ENCODE measurements around the gene CTIF.

- TF ChIP-seq CTCF (IDR thresholded peaks at IDR 0.05) (no peak), POLR2A (IDR thresholded peaks at IDR 0.05) (no peak)
Observed at GRCh38 chr18:48619016-48619415, 80.2 kb downstream of the CTIF start.
